Activated CD4-positive, alpha-beta memory T cell treated with anti-CD3 and anti-CD28 coated beads, Interleukin-2, amount 10 ng/mL, durations not matched to agents 7 days and 5 days (primary cell): ENCODE results near the gene NANOS3. TPM values are rescaled to one million over a fixed set of nuclear protein-coding genes. Genes with fewer than 3 reads are reported as not detected.

Experiments used
- CTCF ChIA-PET: fragments of 350-600 bp; sonication (Branson Sonifier 250); formaldehyde crosslinking; loops from one replicate; lab custom pipeline; 2021; ENCODE audit warnings: antibody characterized with exemption, inconsistent platforms; lab: Charles Lee
- POLR2A ChIA-PET: fragments of 350-600 bp; sonication (Branson Sonifier 250); formaldehyde crosslinking; loops from one replicate; lab custom pipeline; 2021; ENCODE audit warnings: antibody characterized with exemption; lab: Charles Lee
- DNase-seq: peaks from one replicate; pipeline ENCODE4 v3.0.0-alpha.2; 2020
- H3K27ac Mint-ChIP-seq: one replicate; pipeline ENCODE4 v1.8.0; 2021; ENCODE audit warnings: mild to moderate bottlenecking, mixed read lengths
- H3K27me3 Mint-ChIP-seq: one replicate; pipeline ENCODE4 v1.8.0; 2021; ENCODE audit warnings: mixed read lengths
- H3K36me3 Mint-ChIP-seq: one replicate; pipeline ENCODE4 v1.8.0; 2021; ENCODE audit warnings: low read depth, mixed read lengths
- H3K4me1 Mint-ChIP-seq: one replicate; pipeline ENCODE4 v1.8.0; 2021; ENCODE audit warnings: mixed read lengths
- H3K4me3 Mint-ChIP-seq: one replicate; pipeline ENCODE4 v1.8.0; 2021; ENCODE audit warnings: mild to moderate bottlenecking, mixed read lengths
- H3K9me3 Mint-ChIP-seq: one replicate; pipeline ENCODE4 v1.8.0; 2021; ENCODE audit warnings: mixed read lengths
- total RNA-seq, 2 experiments: library from RNA; stranded (reverse); gene quantifications; one replicate each; pipeline ENCODE4 v1.2.3, GENCODE V29; 2021

Gene NANOS3
- total RNA-seq, 2 experiments from 2014 or later, result 0.65 to 0.95 TPM

- Mint-ChIP-seq H3K4me1 (peaks cover 46% of the 10 kb centered on the region), H3K4me3 (no peak overlapping the region), H3K27ac (no peak overlapping the region), H3K36me3 (no peaks in the 10 kb centered on the region), H3K9me3 (no peaks in the 10 kb centered on the region), H3K27me3 (no peaks in the 10 kb centered on the region)
- ChIA-PET POLR2A (interaction anchor here (0.7 to 3.5 kb wide), 3 partner anchors 27 to 197 kb away, joined by 3 to 18 read pairs (median 3); no protein-coding TSS in a partner anchor), CTCF (interaction anchor here (0.6 to 3.2 kb wide), 4 partner anchors 12 to 176 kb away, joined by 4 to 15 read pairs (median 8); no protein-coding TSS in a partner anchor)
- no peak for DNase-seq
Measured at GRCh38 chr19:13883516-13884064, 6.7 kb downstream of the NANOS3 start.

- Mint-ChIP-seq H3K9me3 (no peaks in the 10 kb centered on the region), H3K27me3 (no peaks in the 10 kb centered on the region), H3K36me3 (no peaks in the 10 kb centered on the region), H3K4me3 (no peak overlapping the region), H3K27ac (no peak overlapping the region), H3K4me1 (peaks cover 42% of the 10 kb centered on the region)
- ChIA-PET CTCF (interaction anchor here (0.7 to 1.2 kb wide), 3 partner anchors 174 to 251 kb away, joined by 3 to 4 read pairs (median 3); partner anchors contain the start of gene ASF1B), POLR2A (interaction anchor here (1.4 kb wide), 1 partner anchor 147 kb away, joined by 3 read pairs; the partner anchor contains the start of gene IL27RA)
- no peak for DNase-seq
Measured at GRCh38 chr19:13884726-13885591, 8.0 kb downstream of the NANOS3 start.

GRCh38 chr19:13885826-13886365, 9.0 kb downstream of the NANOS3 start:
- Mint-ChIP-seq H3K4me3 (no peak overlapping the region), H3K27me3 (no peaks in the 10 kb centered on the region), H3K27ac (no peak overlapping the region), H3K36me3 (no peaks in the 10 kb centered on the region), H3K9me3 (no peaks in the 10 kb centered on the region), H3K4me1 (peaks cover 34% of the 10 kb centered on the region)
- no peak for DNase-seq
- POLR2A ChIA-PET, result interaction anchor here (0.7 to 1.4 kb wide), 3 partner anchors 14 to 146 kb away, joined by 3 to 4 read pairs (median 3); partner anchors contain the start of genes DCAF15 and IL27RA
- CTCF ChIA-PET, result interaction anchor here (0.8 to 1.6 kb wide), 4 partner anchors 18 to 189 kb away, joined by 3 to 5 read pairs (median 3); no protein-coding TSS in a partner anchor

- H3K4me3 Mint-ChIP-seq, result no peak overlapping the region
Measured at GRCh38 chr19:13887018-13887436, 10.1 kb downstream of the NANOS3 start.

GRCh38 chr19:13887517-13887916, 10.6 kb downstream of the NANOS3 start:
- ChIA-PET CTCF (interaction anchor here (1.1 kb wide), 1 partner anchor 186 kb away, joined by 3 read pairs; no protein-coding TSS in a partner anchor), POLR2A (interaction anchor here (0.8 kb wide), 1 partner anchor 66 kb away, joined by 3 read pairs; no protein-coding TSS in a partner anchor)
- no peak for DNase-seq
- Mint-ChIP-seq H3K4me1 (peaks cover 18% of the 10 kb centered on the region), H3K36me3 (no peaks in the 10 kb centered on the region), H3K9me3 (no peaks in the 10 kb centered on the region), H3K27ac (no peak overlapping the region), H3K27me3 (no peaks in the 10 kb centered on the region), H3K4me3 (no peak overlapping the region)

More at GRCh38 chr19:13887018-13887436, 10.1 kb downstream of the NANOS3 start:
- Mint-ChIP-seq H3K27me3 (no peaks in the 10 kb centered on the region), H3K9me3 (no peaks in the 10 kb centered on the region), H3K36me3 (no peaks in the 10 kb centered on the region), H3K27ac (no peak overlapping the region), H3K4me1 (peaks cover 23% of the 10 kb centered on the region)
- POLR2A ChIA-PET, result interaction anchor here (0.7 to 1.0 kb wide), 3 partner anchors 13 to 66 kb away, joined by 3 to 4 read pairs (median 3); partner anchors contain the start of gene DCAF15
- CTCF ChIA-PET, result interaction anchor here (0.7 to 1.6 kb wide), 5 partner anchors 155 to 456 kb away, joined by 3 to 5 read pairs (median 3); no protein-coding TSS in a partner anchor
- DNase-seq, result peak; percentile 44

- Mint-ChIP-seq H3K27me3 (no peaks in the 10 kb centered on the region), H3K36me3 (no peaks in the 10 kb centered on the region), H3K4me1 (peaks cover 14% of the 10 kb centered on the region), H3K9me3 (no peaks in the 10 kb centered on the region), H3K27ac (no peak overlapping the region), H3K4me3 (no peak overlapping the region)
- no peak for DNase-seq
- ChIA-PET CTCF (no interaction called here), POLR2A (no interaction called here)
Measured at GRCh38 chr19:13888281-13888680, 11.3 kb downstream of the NANOS3 start.

- ChIA-PET CTCF (no interaction called here), POLR2A (no interaction called here)
- no peak for DNase-seq
- Mint-ChIP-seq H3K4me1 (peaks cover 11% of the 10 kb centered on the region), H3K27ac (no peak overlapping the region), H3K9me3 (no peaks in the 10 kb centered on the region), H3K4me3 (no peak overlapping the region), H3K27me3 (no peaks in the 10 kb centered on the region), H3K36me3 (no peaks in the 10 kb centered on the region)
Measured at GRCh38 chr19:13890136-13890535, 13.2 kb downstream of the NANOS3 start.

- Mint-ChIP-seq H3K36me3 (no peaks in the 10 kb centered on the region), H3K9me3 (no peaks in the 10 kb centered on the region), H3K4me3 (no peak overlapping the region), H3K4me1 (no peaks in the 10 kb centered on the region), H3K27ac (no peak overlapping the region), H3K27me3 (no peaks in the 10 kb centered on the region)
- ChIA-PET POLR2A (no interaction called here), CTCF (no interaction called here)
- no peak for DNase-seq
Measured at GRCh38 chr19:13892870-13893269, 15.9 kb downstream of the NANOS3 start.

- no peak for DNase-seq
- H3K27me3 Mint-ChIP-seq, result no peaks in the 10 kb centered on the region
- no peaks in the 10 kb centered on the region for H3K4me1 Mint-ChIP-seq
- no peak overlapping the region for H3K4me3 Mint-ChIP-seq
- no peaks in the 10 kb centered on the region for H3K36me3 Mint-ChIP-seq
- ChIA-PET POLR2A (no interaction called here), CTCF (no interaction called here)
- no peaks in the 10 kb centered on the region for H3K9me3 Mint-ChIP-seq
- no peak overlapping the region for H3K27ac Mint-ChIP-seq
Measured at GRCh38 chr19:13894552-13894951, 17.6 kb downstream of the NANOS3 start.

- Mint-ChIP-seq H3K9me3 (no peaks in the 10 kb centered on the region), H3K4me1 (no peaks in the 10 kb centered on the region), H3K27me3 (no peaks in the 10 kb centered on the region), H3K36me3 (no peaks in the 10 kb centered on the region), H3K27ac (no peak overlapping the region), H3K4me3 (no peak overlapping the region)
- CTCF ChIA-PET, result no interaction called here
- POLR2A ChIA-PET, result no interaction called here
- DNase-seq, result no peak
Measured at GRCh38 chr19:13896227-13896626, 19.3 kb downstream of the NANOS3 start.

- Mint-ChIP-seq H3K27me3 (no peaks in the 10 kb centered on the region), H3K36me3 (no peaks in the 10 kb centered on the region), H3K9me3 (no peaks in the 10 kb centered on the region), H3K4me3 (no peak overlapping the region), H3K4me1 (peaks cover 7% of the 10 kb centered on the region), H3K27ac (no peak overlapping the region)
- ChIA-PET POLR2A (interaction anchor here (1.2 to 1.4 kb wide), 2 partner anchors 13 to 39 kb away, joined by 3 to 4 read pairs; partner anchors contain the start of gene PODNL1), CTCF (no interaction called here)
- DNase-seq, result no peak
Measured at GRCh38 chr19:13899393-13899792, 22.5 kb downstream of the NANOS3 start.

- DNase-seq, result no peak
- Mint-ChIP-seq H3K27ac (no peak overlapping the region), H3K4me3 (no peak overlapping the region), H3K36me3 (no peaks in the 10 kb centered on the region), H3K9me3 (peaks cover 3% of the 10 kb centered on the region), H3K4me1 (peaks cover 12% of the 10 kb centered on the region), H3K27me3 (no peaks in the 10 kb centered on the region)
- ChIA-PET POLR2A (interaction anchor here (1.2 to 1.4 kb wide), 2 partner anchors 13 to 39 kb away, joined by 3 to 4 read pairs; partner anchors contain the start of gene PODNL1), CTCF (no interaction called here)
Measured at GRCh38 chr19:13899912-13900584, 23.1 kb downstream of the NANOS3 start.
